HG02763 (cell line): Measurements from ENCODE around the gene TTI1.
"Not testable (repeated sequence)": the region's sequence is repeated elsewhere in the genome, so short reads cannot be mapped to it uniquely, and the experiment has no call there.

ENCODE experiments used
- ATAC-seq: cut with Tn5 transposase; IDR thresholded peaks from one replicate; pipeline ENCODE4 v1.9.1; 2021; ENCODE audit warnings: mild to moderate bottlenecking, moderate library complexity; ENCODE audit not compliant: unreplicated experiment

TTI1 gene

DNA sequence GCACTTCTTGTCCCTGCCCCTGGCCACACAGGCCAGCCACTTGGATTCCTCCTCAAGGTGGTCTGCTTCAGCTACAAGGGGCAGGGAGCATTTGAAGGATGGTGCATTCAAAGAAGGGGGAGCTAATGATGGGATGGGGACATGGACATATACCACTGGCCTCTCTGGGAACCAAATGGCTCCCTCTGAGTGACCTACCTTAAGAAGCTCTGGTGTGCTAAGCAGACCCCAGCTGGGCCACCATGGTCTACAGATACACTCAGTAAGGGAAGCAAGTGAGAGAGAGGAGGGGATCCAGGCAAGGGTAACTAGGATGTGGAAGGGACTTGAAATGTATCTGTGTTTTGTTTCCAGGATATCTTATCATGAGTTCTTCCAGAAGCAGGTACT lies 62.4 kb downstream of the TTI1 start:
- no peak for ATAC-seq

GRCh38 chr20:37969949-37970855 lies 63.1 kb downstream of the TTI1 start:
- ATAC-seq, result no peak

- no peak for ATAC-seq
Measured at GRCh38 chr20:37968841-37969401, 64.3 kb downstream of the TTI1 start.

DNA sequence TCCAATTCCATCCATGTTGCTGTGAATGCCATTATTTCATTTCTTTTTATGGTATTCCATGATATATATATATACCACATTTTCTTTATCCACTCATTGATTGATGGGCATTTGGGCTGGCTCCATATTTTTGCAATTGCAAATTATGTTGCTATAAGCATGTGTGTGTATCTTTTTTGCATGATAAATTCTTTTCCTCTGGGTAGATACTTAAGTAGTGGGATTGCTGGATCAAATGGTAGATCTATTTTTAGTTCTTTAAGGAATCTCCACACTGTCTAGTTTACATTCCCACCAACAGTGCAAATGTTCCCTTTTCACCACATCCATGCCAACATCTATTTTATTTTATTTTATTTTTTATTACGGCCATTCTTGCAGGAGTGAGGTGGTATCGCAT lies 69.8 kb downstream of the TTI1 start:
- ATAC-seq, result not testable (repeated sequence)

- ATAC-seq, result no peak
Measured at GRCh38 chr20:37961066-37961465, 72.2 kb downstream of the TTI1 start.

DNA sequence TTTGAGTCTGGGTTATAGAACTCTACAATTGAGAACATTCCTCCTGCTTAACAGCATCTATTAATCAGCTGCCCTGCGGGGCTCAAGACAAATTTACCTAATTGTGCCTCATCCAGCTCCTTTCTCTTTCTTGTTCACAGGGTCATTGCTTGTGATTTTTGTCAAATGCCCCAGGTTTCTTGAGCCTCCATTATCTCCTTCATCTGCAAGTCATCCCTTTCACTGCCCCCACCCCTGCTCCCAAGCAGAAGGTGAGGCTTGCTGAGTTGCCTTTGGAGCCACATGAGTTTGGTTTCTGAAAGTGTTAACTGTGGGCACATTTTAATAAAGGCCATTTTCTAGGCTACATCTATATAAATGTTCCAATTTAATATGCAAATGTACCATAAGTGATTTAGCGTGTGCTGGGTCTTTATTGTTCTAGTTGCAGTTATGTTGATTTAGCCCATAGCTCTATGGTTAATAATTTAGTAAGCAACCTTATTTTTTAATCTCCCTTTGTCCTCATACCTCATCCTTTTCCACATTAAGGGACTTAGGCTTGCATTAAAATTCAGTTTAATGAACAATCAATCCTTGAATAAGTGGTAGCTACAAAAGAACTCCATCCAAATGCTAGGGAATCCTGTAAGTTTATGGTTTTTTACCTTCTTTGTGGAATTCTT lies 74.3 kb downstream of the TTI1 start:
- ATAC-seq, result no peak

DNA sequence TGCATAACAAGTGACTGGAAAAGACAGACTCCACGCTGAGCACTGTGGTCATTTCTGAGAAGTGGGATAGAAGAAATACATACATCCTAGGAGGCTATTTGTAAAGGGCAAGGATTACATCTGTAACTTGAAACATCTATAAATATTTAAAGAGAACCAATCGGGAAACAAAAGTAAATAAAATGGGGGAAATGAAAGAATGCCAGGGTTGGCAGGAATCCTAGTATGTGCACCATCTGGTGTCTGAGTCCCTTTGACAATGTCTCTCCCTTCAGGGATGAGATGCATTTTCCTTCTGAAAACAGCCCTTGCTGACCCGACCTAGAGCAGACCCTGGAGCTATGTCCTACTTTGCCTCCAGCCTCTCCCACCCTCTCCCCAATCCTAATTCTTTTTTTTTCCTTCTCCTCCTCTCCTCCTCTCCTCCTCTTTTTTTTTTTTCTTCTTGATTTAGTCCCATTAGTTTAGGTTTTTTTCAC lies 77.1 kb downstream of the TTI1 start:
- ATAC-seq, result no peak

DNA sequence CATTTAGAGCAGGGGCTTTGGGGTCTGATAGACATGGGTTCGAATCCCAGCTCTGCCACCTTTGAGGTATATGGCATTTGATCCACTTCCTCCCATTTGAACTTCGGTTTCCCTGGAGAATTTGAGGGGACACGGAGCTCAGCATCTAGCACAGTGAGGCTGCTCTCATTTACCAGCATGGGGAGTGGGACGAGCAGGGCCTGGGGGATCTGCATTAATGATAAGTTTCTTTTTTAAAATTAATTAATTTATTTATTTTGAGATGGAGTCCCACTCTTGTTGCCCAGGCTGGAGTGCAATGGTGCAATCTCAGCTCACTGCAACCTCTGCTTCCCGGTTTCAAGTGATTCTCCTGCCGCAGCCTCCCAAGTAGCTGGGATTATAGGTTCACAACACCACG lies 77.7 kb downstream of the TTI1 start:
- ATAC-seq, result no peak

- ATAC-seq, result no peak
Measured at GRCh38 chr20:37954626-37955025, 78.6 kb downstream of the TTI1 start.

GRCh38 chr20:37954190-37954589 lies 79.1 kb downstream of the TTI1 start:
- ATAC-seq, result no peak

GRCh38 chr20:37948956-37949355 lies 84.3 kb downstream of the TTI1 start:
- no peak for ATAC-seq

DNA sequence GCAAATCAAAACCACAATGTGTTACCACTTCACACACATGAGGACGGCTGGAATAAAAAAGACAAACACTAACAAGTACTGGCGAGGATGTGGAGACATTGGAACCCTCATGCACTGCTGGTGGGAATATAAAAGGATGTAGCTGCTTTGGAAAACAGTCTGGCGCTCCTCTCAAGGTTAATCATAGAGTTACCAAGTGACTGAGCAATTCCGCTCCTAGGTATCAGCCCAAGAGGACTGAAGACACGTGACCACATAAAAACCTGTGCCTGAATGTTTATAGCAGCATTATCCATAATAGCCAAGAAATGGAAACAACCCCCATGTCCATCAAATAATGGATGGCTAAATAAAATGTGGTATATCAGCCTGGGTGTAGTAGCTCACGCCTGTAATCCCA lies 85.3 kb downstream of the TTI1 start:
- no peak for ATAC-seq

GRCh38 chr20:37946946-37947345 lies 86.3 kb downstream of the TTI1 start:
- no peak for ATAC-seq

DNA sequence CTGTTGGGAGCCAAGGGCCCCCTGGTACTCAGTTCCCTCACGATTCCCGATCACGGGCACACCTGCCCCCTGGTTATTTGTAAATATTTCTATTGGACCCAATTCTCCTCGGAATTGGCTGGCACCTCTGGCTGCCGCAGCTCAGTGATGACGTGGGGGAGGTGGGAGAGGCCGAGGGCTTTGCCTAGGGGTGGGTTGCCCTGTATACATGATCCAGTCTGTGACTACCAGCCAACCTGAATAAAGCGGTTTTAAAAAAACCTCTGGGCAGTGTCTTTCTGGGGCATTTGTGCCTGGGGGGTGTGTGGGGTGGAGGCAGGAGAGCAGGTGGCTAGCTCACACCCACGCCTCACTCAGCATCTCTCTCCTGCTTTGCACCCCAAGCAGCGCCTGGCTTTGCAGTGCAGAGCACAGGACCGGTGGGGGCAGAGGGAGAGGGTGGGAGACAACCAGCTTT lies 88.1 kb downstream of the TTI1 start:
- no peak for ATAC-seq

- no peak for ATAC-seq
Measured at GRCh38 chr20:37944456-37944981, 88.7 kb downstream of the TTI1 start.

DNA sequence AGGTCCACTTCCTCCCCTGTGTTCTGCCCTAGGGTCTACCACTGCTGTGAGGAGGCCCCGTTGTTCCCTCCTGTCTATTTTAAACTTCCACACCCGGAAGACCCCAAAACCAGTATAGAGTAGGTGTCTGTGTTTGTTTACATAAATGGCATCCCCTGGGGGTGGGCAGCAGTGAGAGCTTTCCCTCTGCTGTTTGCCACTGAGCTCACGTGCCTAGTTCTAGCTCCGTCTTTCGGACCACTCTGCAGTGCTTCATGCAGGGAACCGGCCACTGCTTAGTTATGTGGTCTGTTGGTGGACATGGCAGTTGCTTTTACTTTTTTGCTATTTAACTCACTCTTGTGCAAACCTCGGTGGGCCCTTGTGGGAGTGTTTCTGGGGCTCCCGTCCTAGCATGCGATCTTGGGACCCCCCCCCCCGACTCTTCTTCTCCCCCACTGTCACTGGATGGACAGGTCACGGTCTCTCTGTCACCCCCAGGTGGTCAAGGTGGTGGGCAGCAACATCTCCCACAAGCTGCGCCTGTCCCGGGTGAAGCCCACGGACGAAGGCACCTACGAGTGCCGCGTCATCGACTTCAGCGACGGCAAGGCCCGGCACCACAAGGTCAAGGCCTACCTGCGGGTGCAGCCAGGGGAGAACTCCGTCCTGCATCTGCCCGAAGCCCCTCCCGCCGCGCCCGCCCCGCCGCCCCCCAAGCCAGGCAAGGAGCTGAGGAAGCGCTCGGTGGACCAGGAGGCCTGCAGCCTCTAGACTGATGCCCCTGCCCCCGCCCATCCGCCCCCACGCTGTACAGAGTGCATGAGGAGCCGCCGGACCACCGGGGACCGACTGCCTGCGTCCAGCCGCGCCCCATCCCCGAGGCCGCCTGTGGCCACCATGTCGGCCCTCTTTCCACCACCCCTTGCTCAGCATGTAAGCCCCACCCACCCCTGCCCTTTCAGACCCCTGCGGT lies 89.5 kb downstream of the TTI1 start:
- ATAC-seq, result no peak

- no peak for ATAC-seq
Measured at GRCh38 chr20:37943033-37943432, 90.2 kb downstream of the TTI1 start.

DNA sequence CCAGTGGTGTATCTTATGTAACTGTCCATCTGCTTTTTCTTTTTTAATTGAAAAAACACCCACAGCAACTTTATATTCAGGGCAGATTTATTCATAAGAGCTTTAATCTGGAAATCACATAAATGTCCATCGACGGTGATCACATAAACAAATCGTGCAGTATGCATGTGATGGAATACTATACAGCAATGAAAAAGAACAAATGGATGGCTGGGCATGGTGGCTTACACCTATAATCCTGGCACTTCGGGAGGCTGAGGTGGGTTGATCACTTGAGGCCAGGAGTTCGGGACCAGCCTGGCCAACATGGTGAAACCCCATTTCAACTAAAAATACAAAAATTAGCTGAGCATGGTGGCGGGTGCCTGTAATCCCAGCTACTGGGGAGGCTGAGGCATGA lies 91.3 kb downstream of the TTI1 start:
- no peak for ATAC-seq

- ATAC-seq, result no peak
Measured at GRCh38 chr20:37941332-37941731, 91.9 kb downstream of the TTI1 start.

DNA sequence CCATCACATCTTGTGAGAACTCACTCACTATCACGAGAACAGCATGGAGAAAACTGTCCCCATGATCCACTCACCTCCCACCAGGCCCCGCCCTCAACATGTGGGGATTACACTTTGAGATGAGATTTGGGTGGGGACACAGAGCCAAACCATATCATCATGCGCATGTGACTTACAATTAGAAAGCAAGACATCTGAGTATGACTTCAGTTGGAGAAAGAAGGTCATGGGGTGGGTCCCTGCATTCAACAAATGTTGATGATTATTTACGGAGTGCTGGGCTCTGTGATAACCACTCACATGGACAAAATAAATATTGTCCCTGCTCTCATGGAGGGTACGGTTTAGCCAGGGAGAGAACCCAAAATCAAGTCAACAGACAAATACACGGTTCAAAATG lies 92.4 kb downstream of the TTI1 start:
- ATAC-seq, result no peak
